DOHH2 (cell line): ENCODE results near the gene GDF7.

Experiments used
- H3F3A ChIP-seq: fragments of 200-600 bp; sonication (generic), shearing (Covaris generic); 2 replicates; pipeline ENCODE4 v1.6.0; 2016; ENCODE audit warnings: antibody characterized with exemption, mild to moderate bottlenecking; ENCODE audit not compliant: control insufficient read depth, insufficient read depth
- H3K27ac ChIP-seq: fragments of 200-600 bp; sonication (generic); 2 replicates; pipeline ENCODE4 v1.5.1; 2014; ENCODE audit warnings: low read depth, mild to moderate bottlenecking, low read length, moderate library complexity
- H3K27me3 ChIP-seq: fragments of 200-600 bp; sonication (generic); 2 replicates; pipeline ENCODE4 v1.6.1; 2014; ENCODE audit warnings: mild to moderate bottlenecking, low read length, mixed read lengths; ENCODE audit not compliant: control insufficient read depth
- H3K36me3 ChIP-seq: fragments of 200-600 bp; sonication (generic); 2 replicates; pipeline ENCODE4 v1.6.1; 2014; ENCODE audit warnings: mild to moderate bottlenecking, low read length, moderate library complexity, mixed read lengths; ENCODE audit not compliant: control insufficient read depth
- H3K4me1 ChIP-seq: fragments of 200-600 bp; sonication (generic); 2 replicates; pipeline ENCODE4 v1.6.1; 2014; ENCODE audit warnings: mild to moderate bottlenecking, low read length, mixed read lengths; ENCODE audit not compliant: control insufficient read depth
- H3K4me2 ChIP-seq: fragments of 200-600 bp; sonication (generic); 2 replicates; pipeline ENCODE4 v1.6.0; 2014; ENCODE audit warnings: mild to moderate bottlenecking, low read length, moderate library complexity
- H3K4me3 ChIP-seq: fragments of 200-600 bp; sonication (generic); 2 replicates; pipeline ENCODE4 v1.5.1; 2014; ENCODE audit warnings: mild to moderate bottlenecking, low read length, mixed read lengths
- H3K79me2 ChIP-seq: fragments of 200-600 bp; sonication (generic); 2 replicates; pipeline ENCODE4 v1.6.1; 2014; ENCODE audit warnings: mild to moderate bottlenecking, low read length, mixed read lengths; ENCODE audit not compliant: control insufficient read depth
- H3K9me2 ChIP-seq: fragments of 200-600 bp; sonication (generic); replicated peaks from 2 replicates; pipeline ENCODE4 v1.6.1; 2014; ENCODE audit warnings: mild to moderate bottlenecking, low read length, mixed read lengths; ENCODE audit not compliant: control insufficient read depth
- H3K9me3 ChIP-seq: fragments of 200-600 bp; sonication (generic); 2 replicates; pipeline ENCODE4 v1.6.1; 2014; ENCODE audit warnings: antibody characterized with exemption, low read length, mixed read lengths; ENCODE audit not compliant: control insufficient read depth, insufficient read depth
- H4K20me1 ChIP-seq: fragments of 200-600 bp; sonication (generic); 2 replicates; pipeline ENCODE4 v1.6.0; 2014; ENCODE audit warnings: low read depth, mild to moderate bottlenecking, antibody characterized with exemption, low read length, moderate library complexity; ENCODE audit not compliant: control insufficient read depth, insufficient read depth
- CTCF ChIP-seq: fragments of 200-600 bp; sonication (generic); IDR thresholded peaks from one replicate; pipeline ENCODE4 v1.5.1; 2014; ENCODE audit warnings: antibody characterized with exemption, mild to moderate bottlenecking, low read depth, low read length; ENCODE audit not compliant: poor library complexity, severe bottlenecking
- EZH2phosphoT487 ChIP-seq: fragments of 200-600 bp; sonication (generic); IDR thresholded peaks from 2 replicates; pipeline ENCODE4 v1.6.1; 2017; ENCODE audit warnings: borderline replicate concordance, mild to moderate bottlenecking, antibody characterized with exemption, low read length, moderate library complexity, mixed read lengths

GDF7 gene

GRCh38 chr2:20723543-20723942 lies 56.6 kb downstream of the GDF7 start:
- H3K27me3 ChIP-seq = no peaks in the 10 kb centered on the region
- no peaks in the 10 kb centered on the region for H3K9me2 ChIP-seq
- H3K4me3 ChIP-seq = no peak overlapping the region
- peaks cover 11% of the 10 kb centered on the region for H3K79me2 ChIP-seq
- peaks cover 8% of the 10 kb centered on the region for H3K36me3 ChIP-seq
- H3F3A ChIP-seq = no peaks in the 10 kb centered on the region
- no peaks in the 10 kb centered on the region for H4K20me1 ChIP-seq
- no peak overlapping the region for H3K27ac ChIP-seq
- no peaks in the 10 kb centered on the region for H3K4me1 ChIP-seq
- no peak overlapping the region for H3K4me2 ChIP-seq
- no peaks in the 10 kb centered on the region for H3K9me3 ChIP-seq
- TF ChIP-seq EZH2phosphoT487 (no peak), CTCF (no peak)

- Histone ChIP-seq H3K36me3 (peaks cover 8% of the 10 kb centered on the region), H3K4me3 (no peak overlapping the region), H3K4me2 (no peak overlapping the region), H3K9me3 (no peaks in the 10 kb centered on the region), H3K27me3 (no peaks in the 10 kb centered on the region), H3F3A (no peaks in the 10 kb centered on the region), H3K9me2 (no peaks in the 10 kb centered on the region), H3K4me1 (no peaks in the 10 kb centered on the region), H4K20me1 (no peaks in the 10 kb centered on the region), H3K79me2 (peaks cover 6% of the 10 kb centered on the region), H3K27ac (no peak overlapping the region)
- no peak for TF ChIP-seq EZH2phosphoT487
- no peak for TF ChIP-seq CTCF
Measured at GRCh38 chr2:20724500-20725053, 57.6 kb downstream of the GDF7 start.

- Histone ChIP-seq H3K4me2 (no peak overlapping the region), H4K20me1 (no peaks in the 10 kb centered on the region), H3K9me3 (no peaks in the 10 kb centered on the region), H3K27ac (no peak overlapping the region), H3F3A (no peaks in the 10 kb centered on the region), H3K4me1 (no peaks in the 10 kb centered on the region), H3K27me3 (no peaks in the 10 kb centered on the region), H3K36me3 (peaks cover 10% of the 10 kb centered on the region), H3K79me2 (no peaks in the 10 kb centered on the region), H3K4me3 (no peak overlapping the region), H3K9me2 (no peaks in the 10 kb centered on the region)
- no peak for TF ChIP-seq EZH2phosphoT487
- TF ChIP-seq CTCF = no peak
Measured at GRCh38 chr2:20725782-20726181, 58.8 kb downstream of the GDF7 start.
